Right ventricle myocardium inferior (tissue), 1 donor: Measurements from ENCODE around the gene PLCB4. TPM values are rescaled to one million over a fixed set of nuclear protein-coding genes. Genes with fewer than 3 reads are reported as not detected.

Experiments used
- ATAC-seq: fragments of 200-7000 bp; cut with Tn5 transposase; one replicate; pipeline ENCODE4 v1.9.1; 2020; ENCODE audit warnings: mild to moderate bottlenecking, moderate library complexity
- DNase-seq: peaks from one replicate; pipeline ENCODE4 v3.0.0; 2021; ENCODE audit errors: missing footprints
- intact Hi-C: fragments of 100-400 bp; cut with DNase I; formaldehyde crosslinking; loops from one replicate; pipeline ENCODE4 v1.11.0; 2022
- total RNA-seq: library from RNA; stranded (reverse); fragmentation: NEBNext Ultra II Directional; extraction: Animal tissue kit (Norgen Biotek cat#: 25700); gene quantifications from one replicate; pipeline ENCODE4 v1.2.1, GENCODE V29; 2021
- donor health status: DM: no; HTN: yes; CAD: no; lungs with severe emphysema.

Gene PLCB4
- total RNA-seq, 1 donor from 2014 or later = 27.7 TPM

DNA sequence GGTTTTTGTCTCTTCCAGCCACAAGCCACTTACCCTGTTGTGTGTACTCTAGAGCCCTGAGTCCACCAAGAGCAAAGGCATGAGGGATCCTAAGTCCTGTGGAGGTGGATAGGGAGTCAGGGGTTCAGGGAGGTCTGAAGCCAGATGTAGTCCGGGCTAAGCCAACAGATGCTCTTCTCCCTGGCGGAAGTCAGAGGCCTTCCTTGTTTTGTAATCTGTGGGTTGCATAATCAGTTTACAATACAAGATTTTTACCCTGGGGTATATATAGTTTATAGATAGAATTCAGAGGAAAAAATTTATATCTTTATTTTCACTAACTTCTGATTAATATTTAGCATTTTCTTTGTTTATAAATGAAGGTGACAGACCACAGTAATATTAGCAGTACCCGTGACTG, 454.7 kb downstream of the PLCB4 start:
- ATAC-seq (no peak), DNase-seq (no peak)

More for the DNA sequence above, 454.7 kb downstream of the PLCB4 start:
- intact Hi-C loops = no loop called here
